Dedifferentiated amniotic fluid mesenchymal stem cell (primary cell): ENCODE data around the gene TYK2.

Experiments used
- DNase-seq: peaks from one replicate; pipeline ENCODE4 v3.0.0-alpha.2; 2016; ENCODE audit errors: extremely low spot score

TYK2 gene

GRCh38 chr19:10333758-10334587, 46.4 kb downstream of the TYK2 start:
- DNase-seq = no peak

- peak; percentile 96 for DNase-seq
Observed at GRCh38 chr19:10332965-10333757, 47.2 kb downstream of the TYK2 start, which contains the start of gene RAVER1. TSS of gene RAVER1 (minus strand) at chr19:10333529. CDS start at chr19:10333507, 22 bp downstream.

GRCh38 chr19:10332158-10332964, 48.0 kb downstream of the TYK2 start:
- DNase-seq = no peak

GRCh38 chr19:10329555-10329954, 50.8 kb downstream of the TYK2 start:
- no peak for DNase-seq

GRCh38 chr19:10328558-10329429, 51.6 kb downstream of the TYK2 start:
- DNase-seq = no peak

GRCh38 chr19:10327793-10328192, 52.6 kb downstream of the TYK2 start:
- no peak for DNase-seq

GRCh38 chr19:10325732-10326131, 54.6 kb downstream of the TYK2 start:
- no peak for DNase-seq

GRCh38 chr19:10321874-10322835, 58.2 kb downstream of the TYK2 start:
- DNase-seq = no peak

GRCh38 chr19:10321417-10321797, 59.0 kb downstream of the TYK2 start:
- no peak for DNase-seq

- DNase-seq = no peak
Observed at GRCh38 chr19:10320602-10321416, 59.6 kb downstream of the TYK2 start.

- no peak for DNase-seq
Observed at GRCh38 chr19:10318807-10319682, 61.3 kb downstream of the TYK2 start.

GRCh38 chr19:10317857-10318462, 62.4 kb downstream of the TYK2 start:
- no peak for DNase-seq

- no peak for DNase-seq
Observed at GRCh38 chr19:10317045-10317856, 63.1 kb downstream of the TYK2 start.

- no peak for DNase-seq
Observed at GRCh38 chr19:10316229-10317044, 63.9 kb downstream of the TYK2 start.

GRCh38 chr19:10315335-10316214, 64.8 kb downstream of the TYK2 start, which contains the start of gene FDX2:
TSS of gene FDX2 (minus strand) at chr19:10316015. CDS start at chr19:10315996, 19 bp downstream.
- DNase-seq = peak; percentile 68
